ENCODE measurements around the gene FGFR2.
"Not testable (repeated sequence)": the region's sequence is repeated elsewhere in the genome, so short reads cannot be mapped to it uniquely, and the experiment has no call there.

The FGFR2 gene

DNA sequence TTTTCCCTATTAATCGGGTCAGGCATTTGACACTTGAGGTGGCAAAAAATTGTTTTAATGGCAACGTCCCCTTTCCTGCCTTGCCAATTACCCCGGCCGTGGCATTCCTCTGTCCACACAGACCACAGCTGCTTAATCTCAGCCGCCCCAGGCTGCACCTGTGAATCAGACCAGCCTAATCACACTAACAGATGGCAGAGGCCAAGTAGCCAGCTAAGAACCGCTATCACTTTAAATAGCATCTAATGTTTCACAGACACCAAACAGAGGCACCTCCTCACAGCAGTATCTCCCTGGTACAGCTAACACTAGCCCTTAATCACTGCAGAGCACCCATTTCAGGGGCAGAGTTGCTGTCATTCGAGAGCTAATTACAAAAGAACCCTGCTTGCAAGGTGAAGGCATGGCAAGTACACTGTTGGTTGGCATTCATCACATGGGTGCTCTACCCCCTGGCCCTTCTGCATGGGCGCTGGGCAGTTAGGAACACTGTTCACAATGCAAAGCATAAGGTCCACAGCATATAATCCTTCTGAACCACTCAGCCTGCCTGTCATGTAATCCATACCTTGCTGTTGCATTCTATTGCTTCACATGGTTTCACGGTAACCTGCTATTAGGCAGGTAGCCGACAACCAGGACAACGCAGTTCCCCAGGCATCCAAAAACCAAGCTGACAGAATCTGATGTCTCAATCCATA, 38.8 kb downstream of the FGFR2 start:
- H3K9ac ChIP-seq (ENCODE audit: low read length), result no peak overlapping the region
- H3K79me2 ChIP-seq (ENCODE audit: low read length), result no peaks in the 10 kb centered on the region
- TF ChIP-seq, protein P1, sequence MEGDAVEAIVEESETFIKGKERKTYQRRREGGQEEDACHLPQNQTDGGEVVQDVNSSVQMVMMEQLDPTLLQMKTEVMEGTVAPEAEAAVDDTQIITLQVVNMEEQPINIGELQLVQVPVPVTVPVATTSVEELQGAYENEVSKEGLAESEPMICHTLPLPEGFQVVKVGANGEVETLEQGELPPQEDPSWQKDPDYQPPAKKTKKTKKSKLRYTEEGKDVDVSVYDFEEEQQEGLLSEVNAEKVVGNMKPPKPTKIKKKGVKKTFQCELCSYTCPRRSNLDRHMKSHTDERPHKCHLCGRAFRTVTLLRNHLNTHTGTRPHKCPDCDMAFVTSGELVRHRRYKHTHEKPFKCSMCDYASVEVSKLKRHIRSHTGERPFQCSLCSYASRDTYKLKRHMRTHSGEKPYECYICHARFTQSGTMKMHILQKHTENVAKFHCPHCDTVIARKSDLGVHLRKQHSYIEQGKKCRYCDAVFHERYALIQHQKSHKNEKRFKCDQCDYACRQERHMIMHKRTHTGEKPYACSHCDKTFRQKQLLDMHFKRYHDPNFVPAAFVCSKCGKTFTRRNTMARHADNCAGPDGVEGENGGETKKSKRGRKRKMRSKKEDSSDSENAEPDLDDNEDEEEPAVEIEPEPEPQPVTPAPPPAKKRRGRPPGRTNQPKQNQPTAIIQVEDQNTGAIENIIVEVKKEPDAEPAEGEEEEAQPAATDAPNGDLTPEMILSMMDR (IDR thresholded peaks at IDR 0.05; ENCODE audit: low read depth, low read length), result no peak
- TF ChIP-seq EZH2phosphoT487 (IDR thresholded peaks at IDR 0.05; ENCODE audit: low read depth), result no peak
- H3K4me2 ChIP-seq (ENCODE audit: low read length), result no peak overlapping the region
- no peak overlapping the region for H3K27ac ChIP-seq (ENCODE audit: low read length)
- no peaks in the 10 kb centered on the region for H3K36me3 ChIP-seq (replicated peaks; ENCODE audit: low read depth, low read length)
- peaks cover 20% of the 10 kb centered on the region for H3K4me1 ChIP-seq (ENCODE audit: low read length)
- H2AFZ ChIP-seq (ENCODE audit: low read depth, low read length), result no peak overlapping the region
- H3K27me3 ChIP-seq (ENCODE audit: low read depth, low read length), result peaks cover 5% of the 10 kb centered on the region
- no peaks in the 10 kb centered on the region for H4K20me1 ChIP-seq (ENCODE audit: insufficient read depth, low read length)
- H3K4me3 ChIP-seq (ENCODE audit: low read length), result no peak overlapping the region
- H3K9me3 ChIP-seq (ENCODE audit: insufficient read depth, low read length), result no peaks in the 10 kb centered on the region

DNA sequence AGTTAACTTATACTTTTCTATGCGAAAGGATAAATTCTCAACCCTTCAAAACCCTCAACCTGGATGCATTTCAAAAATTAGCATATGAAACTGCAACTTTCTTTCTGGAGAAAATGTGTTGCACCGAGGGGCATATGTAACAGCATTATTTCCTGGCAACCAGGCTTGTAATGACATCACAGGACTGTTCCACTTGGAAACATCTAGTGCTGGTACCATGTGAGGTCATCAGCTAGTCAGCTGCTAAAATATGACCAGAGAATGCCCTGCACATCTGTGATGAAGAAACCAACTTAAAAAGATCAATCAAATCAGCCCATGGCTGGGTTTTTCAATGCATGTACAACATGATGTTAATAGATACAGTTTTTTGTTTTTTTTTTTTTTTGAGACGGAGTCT, 40.0 kb downstream of the FGFR2 start:
- H3K9ac ChIP-seq (ENCODE audit: low read length), result no peak overlapping the region
- no peaks in the 10 kb centered on the region for H4K20me1 ChIP-seq (ENCODE audit: insufficient read depth, low read length)
- TF ChIP-seq EZH2phosphoT487 (IDR thresholded peaks at IDR 0.05; ENCODE audit: low read depth), result no peak
- TF ChIP-seq, protein P1 (IDR thresholded peaks at IDR 0.05; ENCODE audit: low read depth, low read length), result no peak
- H3K79me2 ChIP-seq (ENCODE audit: low read length), result no peaks in the 10 kb centered on the region
- no peak overlapping the region for H3K4me2 ChIP-seq (ENCODE audit: low read length)
- no peak overlapping the region for H3K4me3 ChIP-seq (ENCODE audit: low read length)
- H3K4me1 ChIP-seq (ENCODE audit: low read length), result peaks cover 20% of the 10 kb centered on the region
- no peaks in the 10 kb centered on the region for H3K36me3 ChIP-seq (replicated peaks; ENCODE audit: low read depth, low read length)
- H3K27ac ChIP-seq (ENCODE audit: low read length), result no peak overlapping the region
- no peaks in the 10 kb centered on the region for H3K9me3 ChIP-seq (ENCODE audit: insufficient read depth, low read length)
- no peak overlapping the region for H2AFZ ChIP-seq (ENCODE audit: low read depth, low read length)
- peaks cover 5% of the 10 kb centered on the region for H3K27me3 ChIP-seq (ENCODE audit: low read depth, low read length)

DNA sequence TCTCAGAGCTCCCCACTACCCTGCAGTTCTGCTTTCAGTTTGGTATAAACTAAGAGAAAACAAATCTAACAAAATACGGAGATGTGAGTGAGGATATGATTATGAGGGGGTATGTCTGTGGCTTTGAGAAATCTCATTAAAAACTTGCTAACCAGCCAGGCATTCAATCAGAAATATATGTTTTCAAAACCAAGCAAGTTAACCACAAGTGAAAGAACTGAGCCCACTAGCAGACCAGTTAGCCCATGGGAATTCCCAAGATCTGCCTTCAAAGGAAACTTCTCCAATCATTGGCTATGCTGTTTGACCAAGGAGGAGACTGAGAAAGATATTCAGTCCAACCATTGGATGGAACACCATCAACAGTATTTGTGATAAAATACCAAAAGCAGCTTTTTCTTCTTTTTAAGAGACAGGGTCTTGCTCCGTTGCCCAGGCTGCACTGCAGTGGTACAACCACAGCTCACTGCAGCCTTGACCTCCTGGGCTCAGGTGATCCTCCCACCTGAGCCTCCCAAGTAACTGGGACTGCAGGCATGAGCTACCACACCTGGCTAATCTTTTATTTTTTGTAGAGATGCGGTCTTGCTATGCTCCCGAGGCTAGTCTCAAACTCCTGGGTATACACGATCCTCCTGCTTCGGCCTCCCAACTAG, 41.2 kb downstream of the FGFR2 start:
- no peaks in the 10 kb centered on the region for H3K9me3 ChIP-seq (ENCODE audit: insufficient read depth, low read length)
- peak overlapping the region; percentile 18; the same call in 1 of the 2 replicates for H3K4me3 ChIP-seq (ENCODE audit: low read length)
- no peaks in the 10 kb centered on the region for H4K20me1 ChIP-seq (ENCODE audit: insufficient read depth, low read length)
- H3K36me3 ChIP-seq (replicated peaks; ENCODE audit: low read depth, low read length), result no peaks in the 10 kb centered on the region
- H3K9ac ChIP-seq (ENCODE audit: low read length), result no peak overlapping the region
- H3K79me2 ChIP-seq (ENCODE audit: low read length), result no peaks in the 10 kb centered on the region
- H3K4me1 ChIP-seq (ENCODE audit: low read length), result peaks cover 20% of the 10 kb centered on the region
- peak overlapping the region; percentile 55 for H3K4me2 ChIP-seq (ENCODE audit: low read length)
- H3K27me3 ChIP-seq (ENCODE audit: low read depth, low read length), result peaks cover 5% of the 10 kb centered on the region
- H2AFZ ChIP-seq (ENCODE audit: low read depth, low read length), result no peak overlapping the region
- TF ChIP-seq, protein P1 (IDR thresholded peaks at IDR 0.05; ENCODE audit: low read depth, low read length), result no peak
- peak overlapping the region; percentile 41; the same call in 1 of the 2 replicates for H3K27ac ChIP-seq (ENCODE audit: low read length)

DNA sequence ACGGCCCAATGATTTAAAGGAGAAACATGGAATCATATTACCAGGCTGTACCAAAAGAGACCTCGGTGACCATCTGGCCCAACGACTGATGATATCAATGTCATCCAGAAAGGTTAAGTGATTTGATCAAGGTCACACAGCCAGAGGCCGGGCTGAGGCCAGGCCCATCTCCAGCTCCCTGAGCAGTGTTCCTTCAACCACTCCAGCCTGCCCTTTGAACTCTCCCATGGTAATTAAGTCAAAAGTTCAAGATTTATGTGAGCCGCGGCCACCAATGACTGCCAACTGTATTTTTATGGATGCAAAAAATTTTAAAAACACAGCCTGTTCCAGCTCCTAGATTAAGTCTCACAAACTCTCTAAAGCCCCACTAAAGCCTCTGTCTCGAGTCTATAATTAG, 41.8 kb downstream of the FGFR2 start:
- peaks cover 20% of the 10 kb centered on the region for H3K4me1 ChIP-seq (ENCODE audit: low read length)
- H3K9ac ChIP-seq (ENCODE audit: low read length), result no peak overlapping the region
- H4K20me1 ChIP-seq (ENCODE audit: insufficient read depth, low read length), result no peaks in the 10 kb centered on the region
- no peaks in the 10 kb centered on the region for H3K9me3 ChIP-seq (ENCODE audit: insufficient read depth, low read length)
- H3K36me3 ChIP-seq (replicated peaks; ENCODE audit: low read depth, low read length), result no peaks in the 10 kb centered on the region
- H3K4me2 ChIP-seq (ENCODE audit: low read length), result peak overlapping the region; percentile 55
- H3K27ac ChIP-seq (ENCODE audit: low read length), result peak overlapping the region; percentile 41; the same call in 1 of the 2 replicates
- peaks cover 5% of the 10 kb centered on the region for H3K27me3 ChIP-seq (ENCODE audit: low read depth, low read length)
- H3K79me2 ChIP-seq (ENCODE audit: low read length), result no peaks in the 10 kb centered on the region
- TF ChIP-seq EZH2phosphoT487 (IDR thresholded peaks at IDR 0.05; ENCODE audit: low read depth), result no peak
- TF ChIP-seq, protein P1 (IDR thresholded peaks at IDR 0.05; ENCODE audit: low read depth, low read length), result no peak
- peak overlapping the region; percentile 18; the same call in 1 of the 2 replicates for H3K4me3 ChIP-seq (ENCODE audit: low read length)
- H2AFZ ChIP-seq (ENCODE audit: low read depth, low read length), result no peak overlapping the region

DNA sequence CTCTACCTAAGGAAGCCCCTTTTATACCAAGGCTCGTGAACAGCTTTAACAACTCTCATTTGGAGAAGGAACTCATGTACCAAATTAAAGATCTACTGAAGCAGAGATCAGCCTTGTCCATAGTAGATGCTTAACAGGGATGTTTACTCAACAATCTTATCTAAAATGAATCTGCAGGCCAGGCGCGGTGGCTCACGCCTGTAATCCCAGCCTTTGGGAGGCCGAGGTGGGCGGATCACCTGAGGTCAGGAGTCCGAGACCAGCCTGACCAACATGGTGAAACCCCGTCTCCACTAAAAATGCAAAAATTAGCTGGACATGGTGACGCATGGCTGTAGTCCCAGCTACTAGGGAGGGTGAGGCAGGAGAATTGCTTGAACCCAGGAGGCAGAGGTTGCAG, 43.3 kb downstream of the FGFR2 start:
- H3K79me2 ChIP-seq (ENCODE audit: low read length); H3K4me3 ChIP-seq (ENCODE audit: low read length); H2AFZ ChIP-seq (ENCODE audit: low read depth, low read length); H4K20me1 ChIP-seq (ENCODE audit: insufficient read depth, low read length); H3K4me2 ChIP-seq (ENCODE audit: low read length); H3K9me3 ChIP-seq (ENCODE audit: insufficient read depth, low read length); H3K9ac ChIP-seq (ENCODE audit: low read length); H3K27me3 ChIP-seq (ENCODE audit: low read depth, low read length); H3K27ac ChIP-seq (ENCODE audit: low read length); H3K36me3 ChIP-seq (replicated peaks; ENCODE audit: low read depth, low read length): not testable (repeated sequence)
- H3K4me1 ChIP-seq (ENCODE audit: low read length), result peaks cover 20% of the 10 kb centered on the region

All from OCI-LY3 (cell line).